Chondrocyte (in vitro differentiated cells): ENCODE results near the gene ITGB1BP1. TPM values are rescaled to one million over a fixed set of nuclear protein-coding genes. Genes with fewer than 3 reads are reported as not detected.

ENCODE experiments used
- DNase-seq: peaks from one replicate; pipeline ENCODE4 v3.0.0; 2021; ENCODE audit warnings: mixed read lengths, low spot score
- H3K27ac Mint-ChIP-seq: one replicate; pipeline ENCODE4 v1.8.0; 2021; ENCODE audit warnings: mild to moderate bottlenecking, moderate library complexity, mixed read lengths; ENCODE audit not compliant: unreplicated experiment
- H3K27me3 Mint-ChIP-seq: 2 replicates; pipeline ENCODE4 v1.8.0; 2021; ENCODE audit warnings: low read depth, mixed read lengths
- H3K36me3 Mint-ChIP-seq: 2 replicates; pipeline ENCODE4 v1.8.0; 2021; ENCODE audit warnings: low read depth, mixed read lengths
- H3K4me1 Mint-ChIP-seq: 2 replicates; pipeline ENCODE4 v1.8.0; 2021; ENCODE audit warnings: low read depth, mild to moderate bottlenecking, mixed read lengths
- H3K4me3 Mint-ChIP-seq: one replicate; pipeline ENCODE4 v1.8.0; 2021; ENCODE audit warnings: mild to moderate bottlenecking, moderate library complexity, mixed read lengths; ENCODE audit not compliant: unreplicated experiment
- H3K9me3 Mint-ChIP-seq: 2 replicates; pipeline ENCODE4 v1.8.0; 2021; ENCODE audit warnings: low read depth, mixed read lengths
- CTCF ChIP-seq: fragments of 200-600 bp; sonication (generic); IDR thresholded peaks from 2 replicates; pipeline ENCODE4 v1.5.0; 2021; ENCODE audit warnings: antibody characterized with exemption, mild to moderate bottlenecking, moderate library complexity
- total RNA-seq: library from RNA; stranded (reverse); gene quantifications from 3 replicates; pipeline ENCODE4 v1.2.1, GENCODE V29; 2021

Gene ITGB1BP1
- total RNA-seq, 1 donor from 2014 or later = 117 TPM

DNA sequence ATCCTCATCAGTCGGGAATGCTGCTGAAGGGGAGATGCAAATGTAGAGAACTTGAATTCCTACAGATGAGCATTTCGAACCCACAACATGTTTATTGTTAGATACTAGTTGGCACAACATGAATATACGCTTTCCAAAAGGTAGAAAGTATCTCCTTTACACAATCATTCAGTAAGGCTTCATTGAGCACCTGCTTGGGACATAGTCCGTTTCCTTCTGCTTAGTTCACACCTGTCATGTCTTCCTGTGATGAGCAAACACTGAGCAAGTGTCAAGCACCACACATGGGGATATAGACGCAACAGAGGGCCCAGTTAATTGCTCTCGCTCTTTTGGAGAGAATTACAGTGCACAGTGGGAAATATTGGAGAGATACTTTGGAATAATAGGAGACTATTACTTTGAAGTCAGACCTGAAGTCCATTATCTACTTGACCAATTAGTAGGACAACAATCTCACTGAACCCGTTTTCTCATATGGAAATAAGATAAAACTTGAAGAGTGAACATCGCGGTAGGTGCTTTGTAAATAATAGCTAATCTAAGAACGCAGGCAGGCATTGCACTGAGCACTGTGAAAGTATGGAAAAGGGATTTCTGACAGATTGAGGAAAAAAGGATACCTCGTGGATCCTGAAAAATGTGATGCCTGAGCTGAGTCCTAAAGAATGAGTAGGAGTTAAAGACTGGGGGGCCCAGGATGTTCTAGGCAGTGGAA, 1.3 kb upstream of the ITGB1BP1 start:
- peaks cover 24% of the 10 kb centered on the region for H3K4me1 Mint-ChIP-seq
- no peaks in the 10 kb centered on the region for H3K27me3 Mint-ChIP-seq
- DNase-seq = no peak
- no peak overlapping the region for H3K27ac Mint-ChIP-seq
- no peaks in the 10 kb centered on the region for H3K9me3 Mint-ChIP-seq
- TF ChIP-seq CTCF = no peak
- no peak overlapping the region for H3K4me3 Mint-ChIP-seq
- H3K36me3 Mint-ChIP-seq = no peaks in the 10 kb centered on the region

DNA sequence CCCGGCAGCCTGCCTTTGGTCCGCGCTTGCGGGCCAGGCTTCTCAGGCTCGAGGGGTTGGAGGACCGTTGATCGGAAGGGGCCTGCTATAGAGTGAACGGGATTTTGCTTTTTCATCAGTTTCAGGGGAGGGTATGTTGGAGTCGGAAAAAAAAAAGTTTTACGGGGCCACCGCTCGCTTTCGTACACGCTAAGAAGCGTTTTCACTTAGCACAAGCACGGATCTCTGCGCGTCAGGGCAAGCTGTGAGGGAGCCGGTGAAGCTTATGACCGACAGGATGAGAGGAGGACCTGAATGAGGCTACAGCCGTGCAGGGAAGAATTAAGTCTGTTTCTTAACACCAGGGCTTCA, 569 bp upstream of the ITGB1BP1 start:
- Mint-ChIP-seq H3K27ac (no peak overlapping the region), H3K4me1 (peaks cover 25% of the 10 kb centered on the region), H3K4me3 (no peak overlapping the region), H3K9me3 (no peaks in the 10 kb centered on the region), H3K36me3 (no peaks in the 10 kb centered on the region), H3K27me3 (no peaks in the 10 kb centered on the region)
- no peak for TF ChIP-seq CTCF
- no peak for DNase-seq

GRCh38 chr2:9422321-9423099, 818 bp downstream of the ITGB1BP1 start:
- Mint-ChIP-seq H3K27me3 (no peaks in the 10 kb centered on the region), H3K27ac (peak overlapping the region; percentile 81), H3K9me3 (no peaks in the 10 kb centered on the region), H3K36me3 (no peaks in the 10 kb centered on the region), H3K4me3 (no peak overlapping the region), H3K4me1 (peaks cover 29% of the 10 kb centered on the region)
- TF ChIP-seq CTCF = peak; percentile 7
- DNase-seq = no peak

DNA sequence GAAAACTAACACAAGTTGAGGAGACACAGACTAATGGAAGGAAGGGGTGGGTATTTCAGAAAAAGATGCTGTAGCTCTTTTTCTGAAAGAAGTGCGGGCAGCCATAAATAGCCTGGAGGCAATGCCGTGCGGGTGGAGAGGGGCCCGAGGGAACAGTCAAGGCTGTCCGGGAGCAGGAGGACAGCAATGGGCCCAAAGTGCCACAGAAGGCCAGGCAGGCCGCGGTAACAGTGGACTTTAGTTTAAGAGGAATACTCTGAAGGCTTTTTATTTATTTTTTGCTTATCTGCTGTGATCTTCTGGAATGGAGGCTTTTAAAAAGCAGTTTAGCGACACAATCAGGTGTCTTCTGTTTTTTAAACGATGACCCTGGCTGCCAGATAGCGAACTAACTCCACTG, 2.8 kb downstream of the ITGB1BP1 start:
- Mint-ChIP-seq H3K36me3 (peaks cover 4% of the 10 kb centered on the region), H3K27me3 (no peaks in the 10 kb centered on the region), H3K27ac (peak overlapping the region; percentile 19), H3K9me3 (no peaks in the 10 kb centered on the region), H3K4me1 (peaks cover 39% of the 10 kb centered on the region), H3K4me3 (no peak overlapping the region)
- no peak for DNase-seq
- TF ChIP-seq CTCF = no peak

- Mint-ChIP-seq H3K4me3 (no peak overlapping the region), H3K4me1 (peaks cover 39% of the 10 kb centered on the region), H3K27ac (no peak overlapping the region), H3K36me3 (peaks cover 4% of the 10 kb centered on the region), H3K27me3 (no peaks in the 10 kb centered on the region), H3K9me3 (no peaks in the 10 kb centered on the region)
- DNase-seq = no peak
- no peak for TF ChIP-seq CTCF
Observed at GRCh38 chr2:9419541-9419940, 3.8 kb downstream of the ITGB1BP1 start.
